C4-2B (cell line): ENCODE results near the gene EPHA6.

ENCODE experiments used
- ZFX ChIP-seq: fragments of 450-650 bp; IDR thresholded peaks from 2 replicates; pipeline ENCODE4 v1.6.1; 2017
- TF ChIP-seq, protein P1 (sequence below): fragments of 450-650 bp; conservative IDR thresholded peaks from 2 replicates; pipeline ENCODE4 v1.5.1; 2017; ENCODE audit warnings: mild to moderate bottlenecking

DNA sequence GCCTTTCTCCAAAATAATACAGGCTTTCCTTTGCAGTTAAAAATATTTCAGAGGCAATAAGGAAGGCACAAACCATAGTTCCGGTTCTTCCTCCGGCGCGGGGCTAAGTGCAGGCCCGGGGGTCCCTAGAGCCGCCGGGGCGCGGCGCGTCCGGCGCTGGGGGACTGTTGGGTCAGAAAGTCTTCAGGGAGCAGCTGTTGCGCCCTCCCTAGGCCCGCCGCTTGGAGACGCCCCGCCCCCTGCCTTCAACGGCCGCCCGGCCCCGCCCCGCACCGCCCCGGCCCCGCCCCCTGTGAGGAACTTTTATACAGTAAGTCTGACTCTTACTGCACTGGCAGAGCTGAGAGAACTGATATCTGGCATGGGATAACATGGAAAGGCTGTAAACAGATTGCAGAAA lies 667.0 kb downstream of the EPHA6 start:
- TF ChIP-seq, protein P1, sequence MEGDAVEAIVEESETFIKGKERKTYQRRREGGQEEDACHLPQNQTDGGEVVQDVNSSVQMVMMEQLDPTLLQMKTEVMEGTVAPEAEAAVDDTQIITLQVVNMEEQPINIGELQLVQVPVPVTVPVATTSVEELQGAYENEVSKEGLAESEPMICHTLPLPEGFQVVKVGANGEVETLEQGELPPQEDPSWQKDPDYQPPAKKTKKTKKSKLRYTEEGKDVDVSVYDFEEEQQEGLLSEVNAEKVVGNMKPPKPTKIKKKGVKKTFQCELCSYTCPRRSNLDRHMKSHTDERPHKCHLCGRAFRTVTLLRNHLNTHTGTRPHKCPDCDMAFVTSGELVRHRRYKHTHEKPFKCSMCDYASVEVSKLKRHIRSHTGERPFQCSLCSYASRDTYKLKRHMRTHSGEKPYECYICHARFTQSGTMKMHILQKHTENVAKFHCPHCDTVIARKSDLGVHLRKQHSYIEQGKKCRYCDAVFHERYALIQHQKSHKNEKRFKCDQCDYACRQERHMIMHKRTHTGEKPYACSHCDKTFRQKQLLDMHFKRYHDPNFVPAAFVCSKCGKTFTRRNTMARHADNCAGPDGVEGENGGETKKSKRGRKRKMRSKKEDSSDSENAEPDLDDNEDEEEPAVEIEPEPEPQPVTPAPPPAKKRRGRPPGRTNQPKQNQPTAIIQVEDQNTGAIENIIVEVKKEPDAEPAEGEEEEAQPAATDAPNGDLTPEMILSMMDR = no peak
- TF ChIP-seq ZFX = no peak
